B cell (primary cell): Measurements from ENCODE around the gene NPPC. TPM values are rescaled to one million over a fixed set of nuclear protein-coding genes. Genes with fewer than 3 reads are reported as not detected.

Experiments
- ATAC-seq: fragments of 200-7000 bp; cut with Tn5 transposase; one replicate; pipeline ENCODE4 v1.10.0; 2021; ENCODE audit warnings: low read depth, mild to moderate bottlenecking, moderate number of reproducible peaks, moderate library complexity
- CTCF ChIA-PET: fragments of 350-600 bp; sonication (Branson Sonifier 250); formaldehyde crosslinking; loops from one replicate; lab custom pipeline; 2021; ENCODE audit warnings: antibody characterized with exemption, inconsistent platforms; lab: Charles Lee
- POLR2A ChIA-PET: fragments of 350-600 bp; sonication (Branson Sonifier 250); formaldehyde crosslinking; loops from one replicate; lab custom pipeline; 2021; ENCODE audit warnings: antibody characterized with exemption; lab: Charles Lee
- DNase-seq: peaks from one replicate; pipeline ENCODE4 v3.0.0; 2013
- H2AFZ ChIP-seq: 2 replicates; pipeline ENCODE4 v1.6.1; 2012; ENCODE audit warnings: mild to moderate bottlenecking, low read depth, low read length; ENCODE audit not compliant: insufficient read depth, poor library complexity, severe bottlenecking
- H3K27ac ChIP-seq, 2 donors: 1 replicate in 1 of 2; 2 replicates in 1 of 2; pipeline ENCODE4 v1.5.1; 2012 to 2013; ENCODE audit warnings: low read length in 2 of 2, mild to moderate bottlenecking in 2 of 2, moderate library complexity in 1 of 2
- H3K27me3 ChIP-seq, 4 experiments: fragments of 200-600 bp in 1 of 4; sonication (generic) in 1 of 4; replicated peaks in 1 of 4; 1 replicate in 2 of 4; 2 replicates in 2 of 4; pipeline versions ENCODE4 v1.6.1 to v1.7.0; 2013 to 2016; ENCODE audit warnings: low read length in 3 of 4, mild to moderate bottlenecking in 2 of 4, mixed read lengths in 1 of 4, moderate library complexity in 1 of 4; ENCODE audit not compliant: insufficient read depth in 4 of 4, control insufficient read depth in 3 of 4; ENCODE audit errors: control extremely low read depth in 1 of 4
- H3K36me3 ChIP-seq, 2 experiments: replicated peaks in 1 of 2; 1 replicate in 1 of 2; 2 replicates in 1 of 2; pipeline versions ENCODE4 v1.6.1 to v1.7.1; 2013; ENCODE audit warnings: low read length in 1 of 2; ENCODE audit not compliant: insufficient read depth in 2 of 2, control insufficient read depth in 1 of 2; ENCODE audit errors: control extremely low read depth in 1 of 2, extremely low read depth in 1 of 2
- H3K4me1 ChIP-seq, 2 donors: fragments of 200-600 bp in 1 of 2; sonication (generic) in 1 of 2; 1 replicate in 1 of 2; 2 replicates in 1 of 2; pipeline versions ENCODE4 v1.5.1 to v1.6.1; 2013 to 2017; ENCODE audit warnings: low read length in 2 of 2; ENCODE audit not compliant: control insufficient read depth in 2 of 2, insufficient read depth in 2 of 2
- H3K4me2 ChIP-seq: replicated peaks from 2 replicates; pipeline ENCODE3; 2012; ENCODE audit warnings: mild to moderate bottlenecking, low read depth, low read length; ENCODE audit not compliant: poor library complexity, severe bottlenecking
- H3K4me3 ChIP-seq, 5 experiments: fragments of 200-600 bp in 1 of 5; sonication (generic) in 1 of 5; 1 replicate in 3 of 5; 2 replicates in 2 of 5; pipeline versions ENCODE4 v1.5.1 to v1.7.0; 2011 to 2016; ENCODE audit warnings: low read length in 4 of 5, mild to moderate bottlenecking in 4 of 5, low read depth in 2 of 5, control low read depth in 1 of 5, moderate library complexity in 1 of 5; ENCODE audit not compliant: insufficient read depth in 1 of 5; ENCODE audit errors: control extremely low read depth in 1 of 5, extremely low read depth in 1 of 5
- H3K79me2 ChIP-seq: fragments of 200-600 bp; sonication (generic); one replicate; pipeline ENCODE4 v1.6.0; 2016; ENCODE audit warnings: low read length; ENCODE audit not compliant: control insufficient read depth, insufficient read depth
- H3K9ac ChIP-seq: fragments of 200-600 bp; sonication (generic); 2 replicates; pipeline ENCODE4 v1.6.1; 2017; ENCODE audit warnings: mild to moderate bottlenecking, low read length, moderate library complexity
- H3K9me3 ChIP-seq, 3 donors: one replicate each; pipeline versions ENCODE4 v1.6.1 to v1.7.1; 2013; ENCODE audit warnings: low read length in 2 of 3; ENCODE audit not compliant: control insufficient read depth in 2 of 3, insufficient read depth in 1 of 3; ENCODE audit errors: control extremely low read depth in 1 of 3
- H4K20me1 ChIP-seq: 2 replicates; pipeline ENCODE4 v1.6.0; 2012; ENCODE audit warnings: mild to moderate bottlenecking, low read length; ENCODE audit not compliant: insufficient read depth, control insufficient read depth, poor library complexity, severe bottlenecking
- H3K27ac Mint-ChIP-seq: one replicate; pipeline ENCODE4 v1.8.0; 2021; ENCODE audit warnings: mixed read lengths
- H3K27me3 Mint-ChIP-seq: one replicate; pipeline ENCODE4 v1.8.0; 2021; ENCODE audit warnings: mixed read lengths
- H3K4me1 Mint-ChIP-seq: one replicate; pipeline ENCODE4 v1.8.0; 2021; ENCODE audit warnings: mixed read lengths
- H3K4me3 Mint-ChIP-seq: one replicate; pipeline ENCODE4 v1.8.0; 2021; ENCODE audit warnings: mixed read lengths
- H3K9me3 Mint-ChIP-seq: one replicate; pipeline ENCODE4 v1.8.0; 2022; ENCODE audit warnings: mixed read lengths; ENCODE audit not compliant: insufficient read depth
- EZH2 ChIP-seq: IDR thresholded peaks from 2 replicates; pipeline ENCODE4 v1.6.1; 2012; ENCODE audit warnings: borderline replicate concordance, low read depth, mild to moderate bottlenecking, moderate library complexity, low read length; ENCODE audit not compliant: insufficient read depth, poor library complexity, severe bottlenecking
- WGBS: methylation state at CpG from one replicate; pipeline ENCODE4 v1.1.5; 2013; ENCODE audit warnings: missing lambda C conversion rate; ENCODE audit not compliant: insufficient coverage; 5-methylcytosine and 5-hydroxymethylcytosine counted together
- intact Hi-C: fragments of 100-400 bp; cut with micrococcal nuclease; formaldehyde crosslinking; loops from one replicate; pipeline ENCODE4 v1.10.0; 2022
- polyA plus RNA-seq: library from polyadenylated mRNA; depleted of rRNA; stranded (reverse); fragments of >200 nt; gene quantifications from 2 replicates; pipeline ENCODE4 v1.2.3, GENCODE V29; 2012
- total RNA-seq, 2 donors: library from RNA; stranded (reverse); fragments of 120-200 nt in 1 of 2; gene quantifications; 1 replicate in 1 of 2; 2 replicates in 1 of 2; pipeline versions ENCODE4 v1.2.3 to v1.2.4, GENCODE V29; 2013 to 2022
- TF ChIP-seq, protein P1 (sequence below): fragments of 200-600 bp; IDR thresholded peaks from one replicate; pipeline ENCODE4 v1.8.0; 2022; ENCODE audit warnings: antibody characterized with exemption, mild to moderate bottlenecking

Gene NPPC
- total and polyA plus RNA-seq, 2 donors (not counting 1 experiment from before 2014, with no cell fraction given): 0.33 to 0.71 TPM

DNA sequence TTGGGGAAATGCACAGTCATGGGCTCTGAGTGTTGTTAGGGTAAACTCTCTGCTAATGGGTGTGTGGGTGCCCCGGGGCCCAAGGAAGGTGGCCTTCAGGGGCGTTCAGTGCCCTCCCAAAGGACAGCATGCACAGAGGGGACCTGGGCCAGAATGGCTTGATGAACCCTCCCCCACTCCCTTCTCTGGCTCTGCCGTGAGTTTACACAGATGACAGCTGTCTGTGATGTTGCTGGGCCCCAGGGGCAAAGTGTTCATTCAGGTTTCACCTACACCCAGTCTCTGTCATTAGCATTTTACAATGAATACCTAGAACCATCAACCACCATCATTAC, 3.2 kb downstream of the NPPC start:
- DNase-seq (no peak), ATAC-seq (no peak)
- no peak overlapping the region for H3K4me3 Mint-ChIP-seq
- no peak overlapping the region for H3K27ac Mint-ChIP-seq
- no peak overlapping the region for H3K4me3 ChIP-seq
- H3K79me2 ChIP-seq: no peaks in the 10 kb centered on the region
- peaks cover 0 to 51% (median 18%) of the 10 kb centered on the region in 4 experiments for H3K27me3 ChIP-seq
- H3K4me1 ChIP-seq: peaks cover 27% of the 10 kb centered on the region in 2 donors
- no peaks in the 10 kb centered on the region for H3K9me3 Mint-ChIP-seq
- peaks cover 31% of the 10 kb centered on the region for H3K27me3 Mint-ChIP-seq
- peaks cover 0 to 7% (median 0%) of the 10 kb centered on the region in 3 donors for H3K9me3 ChIP-seq
- H3K4me1 Mint-ChIP-seq: peaks cover 25% of the 10 kb centered on the region
- H3K4me2 ChIP-seq: no peak overlapping the region
- ChIA-PET CTCF (interaction anchor here (0.8 to 4.3 kb wide), 6 partner anchors 11 to 404 kb away, joined by 3 to 31 read pairs (median 6); no protein-coding TSS in a partner anchor), POLR2A (no interaction called here)
- no peak overlapping the region for H3K27ac ChIP-seq
- 75% methylated on average over 1 of the region's 3 CpGs for WGBS
- H3K9ac ChIP-seq: no peak overlapping the region
- TF ChIP-seq EZH2: no peak
- TF ChIP-seq, protein P1, sequence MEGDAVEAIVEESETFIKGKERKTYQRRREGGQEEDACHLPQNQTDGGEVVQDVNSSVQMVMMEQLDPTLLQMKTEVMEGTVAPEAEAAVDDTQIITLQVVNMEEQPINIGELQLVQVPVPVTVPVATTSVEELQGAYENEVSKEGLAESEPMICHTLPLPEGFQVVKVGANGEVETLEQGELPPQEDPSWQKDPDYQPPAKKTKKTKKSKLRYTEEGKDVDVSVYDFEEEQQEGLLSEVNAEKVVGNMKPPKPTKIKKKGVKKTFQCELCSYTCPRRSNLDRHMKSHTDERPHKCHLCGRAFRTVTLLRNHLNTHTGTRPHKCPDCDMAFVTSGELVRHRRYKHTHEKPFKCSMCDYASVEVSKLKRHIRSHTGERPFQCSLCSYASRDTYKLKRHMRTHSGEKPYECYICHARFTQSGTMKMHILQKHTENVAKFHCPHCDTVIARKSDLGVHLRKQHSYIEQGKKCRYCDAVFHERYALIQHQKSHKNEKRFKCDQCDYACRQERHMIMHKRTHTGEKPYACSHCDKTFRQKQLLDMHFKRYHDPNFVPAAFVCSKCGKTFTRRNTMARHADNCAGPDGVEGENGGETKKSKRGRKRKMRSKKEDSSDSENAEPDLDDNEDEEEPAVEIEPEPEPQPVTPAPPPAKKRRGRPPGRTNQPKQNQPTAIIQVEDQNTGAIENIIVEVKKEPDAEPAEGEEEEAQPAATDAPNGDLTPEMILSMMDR: no peak
- H4K20me1 ChIP-seq: no peaks in the 10 kb centered on the region
- no peak overlapping the region for H2AFZ ChIP-seq
- intact Hi-C loops: no loop called here
- H3K36me3 ChIP-seq: no peaks in the 10 kb centered on the region

DNA sequence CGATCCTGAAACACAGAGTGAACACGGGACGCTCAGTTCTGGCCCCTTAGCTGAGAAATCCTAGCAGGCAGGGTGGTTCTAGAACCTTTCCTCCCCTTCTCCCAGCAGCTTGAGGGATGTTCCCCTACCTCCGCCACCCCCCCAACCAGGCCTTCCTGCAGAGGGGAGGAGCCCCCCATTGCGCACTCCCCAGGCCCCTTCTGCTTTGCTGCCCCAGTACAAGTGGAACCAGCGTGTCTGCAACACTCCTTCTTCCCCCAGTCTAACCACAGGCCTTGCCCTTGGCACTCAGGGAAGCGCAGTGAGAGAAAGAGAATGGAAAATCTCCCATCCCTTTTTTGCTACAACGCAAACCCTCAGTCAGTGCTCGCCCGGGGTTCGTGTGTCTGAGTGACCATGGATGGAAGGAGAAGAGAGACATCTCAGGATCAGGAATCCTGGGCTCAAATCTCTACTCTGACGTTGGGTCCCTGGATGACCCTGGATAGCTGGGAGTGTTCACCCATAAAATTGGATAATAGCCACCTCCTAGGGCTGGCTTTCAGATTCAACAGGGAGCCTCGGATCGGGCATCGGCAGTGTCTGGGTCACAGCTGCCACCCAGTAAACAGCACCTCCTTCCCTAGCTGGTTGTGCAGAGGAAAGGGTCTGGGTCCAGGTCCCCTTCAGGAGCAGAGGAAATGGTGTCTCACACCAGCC, 3.7 kb downstream of the NPPC start:
- H3K4me1 ChIP-seq: peaks cover 27% of the 10 kb centered on the region in 2 donors
- no peak overlapping the region for H3K4me3 Mint-ChIP-seq
- DNase-seq (no peak), ATAC-seq (no peak)
- no peaks in the 10 kb centered on the region for H3K36me3 ChIP-seq
- TF ChIP-seq, protein P1: no peak
- TF ChIP-seq EZH2: no peak
- no peaks in the 10 kb centered on the region for H3K79me2 ChIP-seq
- H3K4me2 ChIP-seq: no peak overlapping the region
- peaks cover 0 to 7% (median 0%) of the 10 kb centered on the region in 3 donors for H3K9me3 ChIP-seq
- H3K4me3 ChIP-seq: no peak overlapping the region
- peaks cover 20% of the 10 kb centered on the region for H3K4me1 Mint-ChIP-seq
- 94% methylated on average over 8 of the region's 15 CpGs for WGBS
- no peak overlapping the region for H3K9ac ChIP-seq
- no peak overlapping the region for H3K27ac Mint-ChIP-seq
- H2AFZ ChIP-seq: no peak overlapping the region
- no peak overlapping the region for H3K27ac ChIP-seq
- H4K20me1 ChIP-seq: no peaks in the 10 kb centered on the region
- H3K27me3 Mint-ChIP-seq: peaks cover 28% of the 10 kb centered on the region
- CTCF ChIA-PET: interaction anchor here (0.7 to 4.3 kb wide), 8 partner anchors 12 to 405 kb away, joined by 3 to 31 read pairs (median 4); no protein-coding TSS in a partner anchor
- H3K9me3 Mint-ChIP-seq: no peaks in the 10 kb centered on the region
- intact Hi-C loops: no loop called here
- H3K27me3 ChIP-seq: peaks cover 0 to 45% (median 17%) of the 10 kb centered on the region in 4 experiments
- POLR2A ChIA-PET: no interaction called here
